Measurements from ENCODE around the gene NR4A3. TPM values are rescaled to one million over a fixed set of nuclear protein-coding genes. Genes with fewer than 3 reads are reported as not detected.

Gene NR4A3
- total and polyA plus RNA-seq, 2 of the 13 experiments (the other 11 are each of a cell fraction or from before 2014, with no cell fraction given) = 0.02 to 0.09 TPM

GRCh38 chr9:99906403-99907207, 84.9 kb downstream of the NR4A3 start, which contains the start of gene STX17 (continued):
- TF ChIP-seq HOMEZ (CRISPR knock-in tag; IDR thresholded peaks at IDR 0.05; ENCODE audit: low read depth) = no peak
- TF ChIP-seq CAMTA2 (CRISPR knock-in tag; IDR thresholded peaks at IDR 0.05; ENCODE audit: borderline replicate concordance) = peak; percentile 38; the same call in 1 of the 2 replicates
- TF ChIP-seq HNRNPH1 (optimal IDR thresholded peaks at IDR 0.05; ENCODE audit: low read depth, low read length) = no peak
- TF ChIP-seq, protein P1, sequence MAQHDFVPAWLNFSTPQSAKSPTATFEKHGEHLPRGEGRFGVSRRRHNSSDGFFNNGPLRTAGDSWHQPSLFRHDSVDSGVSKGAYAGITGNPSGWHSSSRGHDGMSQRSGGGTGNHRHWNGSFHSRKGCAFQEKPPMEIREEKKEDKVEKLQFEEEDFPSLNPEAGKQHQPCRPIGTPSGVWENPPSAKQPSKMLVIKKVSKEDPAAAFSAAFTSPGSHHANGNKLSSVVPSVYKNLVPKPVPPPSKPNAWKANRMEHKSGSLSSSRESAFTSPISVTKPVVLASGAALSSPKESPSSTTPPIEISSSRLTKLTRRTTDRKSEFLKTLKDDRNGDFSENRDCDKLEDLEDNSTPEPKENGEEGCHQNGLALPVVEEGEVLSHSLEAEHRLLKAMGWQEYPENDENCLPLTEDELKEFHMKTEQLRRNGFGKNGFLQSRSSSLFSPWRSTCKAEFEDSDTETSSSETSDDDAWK (CRISPR knock-in tag; IDR thresholded peaks at IDR 0.05) = no peak
- TF ChIP-seq, protein P2, sequence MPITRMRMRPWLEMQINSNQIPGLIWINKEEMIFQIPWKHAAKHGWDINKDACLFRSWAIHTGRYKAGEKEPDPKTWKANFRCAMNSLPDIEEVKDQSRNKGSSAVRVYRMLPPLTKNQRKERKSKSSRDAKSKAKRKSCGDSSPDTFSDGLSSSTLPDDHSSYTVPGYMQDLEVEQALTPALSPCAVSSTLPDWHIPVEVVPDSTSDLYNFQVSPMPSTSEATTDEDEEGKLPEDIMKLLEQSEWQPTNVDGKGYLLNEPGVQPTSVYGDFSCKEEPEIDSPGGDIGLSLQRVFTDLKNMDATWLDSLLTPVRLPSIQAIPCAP (CRISPR knock-in tag; IDR thresholded peaks at IDR 0.05; ENCODE audit: low read depth) = no peak
- TF ChIP-seq GZF1 (CRISPR knock-in tag; IDR thresholded peaks at IDR 0.05) = peak; percentile 68; the same call in 1 of the 2 replicates
- no peak for TF ChIP-seq RBAK (CRISPR knock-in tag; IDR thresholded peaks at IDR 0.05)
- TF ChIP-seq NFE2 (CRISPR knock-in tag; IDR thresholded peaks at IDR 0.05) = no peak
- TF ChIP-seq SOX6 (IDR thresholded peaks at IDR 0.05) = no peak
- peak; percentile 46 for TF ChIP-seq SOX6 (CRISPR knock-in tag; IDR thresholded peaks at IDR 0.05)
- peak; percentile 36; the same call in 1 of the 2 replicates for TF ChIP-seq MAX (IDR thresholded peaks at IDR 0.05)
- peak; percentile 85 for TF ChIP-seq KAT8 (CRISPR knock-in tag; IDR thresholded peaks at IDR 0.05)
- TF ChIP-seq CSRNP1 (CRISPR knock-in tag; IDR thresholded peaks at IDR 0.05) = peak; percentile 62

All from HepG2 (cell line).